ENCODE measurements around the gene TGFBI. TPM values are rescaled to one million over a fixed set of nuclear protein-coding genes. Genes with fewer than 3 reads are reported as not detected.

The TGFBI gene
- total RNA-seq, 1 donor from 2014 or later = 136 TPM

- peak; percentile 90 for DNase-seq
Observed at GRCh38 chr5:136001466-136001981, 27.3 kb upstream of the TGFBI start.

GRCh38 chr5:136004436-136004835, 24.4 kb upstream of the TGFBI start:
- no peak for DNase-seq

- DNase-seq = no peak
Observed at GRCh38 chr5:136005476-136005875, 23.3 kb upstream of the TGFBI start.

- no peak for DNase-seq
Observed at GRCh38 chr5:136006164-136006563, 22.6 kb upstream of the TGFBI start.

GRCh38 chr5:136006761-136007251, 22.0 kb upstream of the TGFBI start:
- no peak for DNase-seq

- no peak for DNase-seq
Observed at GRCh38 chr5:136007271-136007670, 21.5 kb upstream of the TGFBI start.

GRCh38 chr5:136011414-136012001, 17.3 kb upstream of the TGFBI start:
- peak; percentile 64 for DNase-seq

- peak; percentile 32 for DNase-seq
Observed at GRCh38 chr5:136012041-136012804, 16.6 kb upstream of the TGFBI start.

- DNase-seq = no peak
Observed at GRCh38 chr5:136013559-136013958, 15.2 kb upstream of the TGFBI start.

GRCh38 chr5:136014049-136015002, 14.5 kb upstream of the TGFBI start:
- peak; percentile 69 for DNase-seq

- DNase-seq = no peak
Observed at GRCh38 chr5:136015003-136015375, 13.8 kb upstream of the TGFBI start.

GRCh38 chr5:136015966-136016650, 12.7 kb upstream of the TGFBI start:
- no peak for DNase-seq

GRCh38 chr5:136016945-136017530, 11.8 kb upstream of the TGFBI start:
- no peak for DNase-seq

GRCh38 chr5:136018814-136019783, 9.7 kb upstream of the TGFBI start:
- DNase-seq = peak; percentile 94

GRCh38 chr5:136020001-136020382, 8.8 kb upstream of the TGFBI start:
- DNase-seq = no peak

GRCh38 chr5:136020383-136021015, 8.3 kb upstream of the TGFBI start:
- peak; percentile 40 for DNase-seq

- no peak for DNase-seq
Observed at GRCh38 chr5:136021016-136021405, 7.8 kb upstream of the TGFBI start.

GRCh38 chr5:136022965-136023364, 5.8 kb upstream of the TGFBI start:
- DNase-seq = no peak

- DNase-seq = no peak
Observed at GRCh38 chr5:136023958-136024541, 4.7 kb upstream of the TGFBI start.
